Panc1 (cell line): ENCODE results near the gene PDK3. TPM values are rescaled to one million over a fixed set of nuclear protein-coding genes. Genes with fewer than 3 reads are reported as not detected.

Experiments
- ATAC-seq: fragments of 200-7000 bp; cut with Tn5 transposase; 2 replicates; pipeline ENCODE4 v1.9.1; 2020; ENCODE audit warnings: mild to moderate bottlenecking, moderate library complexity
- BruUV-seq: library from RNA; stranded (reverse); fragments of 400-500 nt; replicated peaks from 2 replicates; lab custom pipeline; 2021; lab: Mats Ljungman, UMichigan
- CTCF ChIA-PET: fragments of 300-600 bp; sonication (Branson Sonifier 250); formaldehyde crosslinking; loops from one replicate; lab custom pipeline; 2022; ENCODE audit warnings: antibody characterized with exemption; lab: Charles Lee
- POLR2A ChIA-PET: fragments of 300-600 bp; sonication (Branson Sonifier 250); formaldehyde crosslinking; loops from one replicate; lab custom pipeline; 2022; ENCODE audit warnings: antibody characterized with exemption; lab: Charles Lee
- DNase-seq: peaks from one replicate; pipeline ENCODE4 v3.0.0-alpha.2; 2010; ENCODE audit warnings: low read depth, low spot score
- H3K27ac ChIP-seq: 2 replicates; pipeline ENCODE4 v1.5.1; 2011; ENCODE audit warnings: mild to moderate bottlenecking, low read length, inconsistent platforms
- H3K27me3 ChIP-seq: fragments of 200-500 bp; sonication (Bioruptor generic); 2 replicates; pipeline ENCODE4 v1.6.0; 2014; ENCODE audit warnings: low read length, inconsistent platforms; ENCODE audit not compliant: control insufficient read depth, insufficient read depth
- H3K36me3 ChIP-seq: fragments of 200-500 bp; sonication (Bioruptor generic); 2 replicates; pipeline ENCODE4 v1.5.1; 2014; ENCODE audit warnings: inconsistent platforms, mild to moderate bottlenecking, low read length, moderate library complexity; ENCODE audit not compliant: control insufficient read depth, insufficient read depth
- H3K4me1 ChIP-seq: 2 replicates; pipeline ENCODE4 v1.5.1; 2011; ENCODE audit warnings: inconsistent platforms, mild to moderate bottlenecking, low read length, moderate library complexity; ENCODE audit not compliant: control insufficient read depth, insufficient read depth
- H3K4me3 ChIP-seq, 2 experiments: 2 replicates each; pipeline ENCODE4 v1.5.1; 2011 to 2012; ENCODE audit warnings: low read depth in 2 of 2, low read length in 2 of 2, mild to moderate bottlenecking in 2 of 2, inconsistent platforms in 1 of 2, moderate library complexity in 1 of 2
- H3K9me3 ChIP-seq: fragments of 200-500 bp; sonication (Bioruptor generic); 2 replicates; pipeline ENCODE4 v1.5.1; 2014; ENCODE audit warnings: low read depth, mild to moderate bottlenecking, inconsistent platforms, low read length, moderate library complexity; ENCODE audit not compliant: control insufficient read depth, insufficient read depth
- CTCF ChIP-seq: fragments of 450-650 bp; IDR thresholded peaks from 2 replicates; pipeline ENCODE4 v1.5.1; 2017; ENCODE audit warnings: mild to moderate bottlenecking
- POLR2AphosphoS5 ChIP-seq: IDR thresholded peaks from 2 replicates; pipeline ENCODE4 v1.6.1; 2012; ENCODE audit warnings: mild to moderate bottlenecking, low read depth, low read length, moderate library complexity
- SIN3A ChIP-seq: IDR thresholded peaks from 2 replicates; pipeline ENCODE4 v1.6.1; 2012; ENCODE audit warnings: low read depth, mild to moderate bottlenecking, low read length, moderate library complexity, borderline replicate concordance; ENCODE audit not compliant: insufficient read depth
- TCF7L2 ChIP-seq: IDR thresholded peaks from 2 replicates; pipeline ENCODE4 v1.6.1; 2011; ENCODE audit warnings: mild to moderate bottlenecking, low read depth, low read length, inconsistent platforms
- in situ Hi-C: cut with HindIII; loops from 2 replicates; pipeline ENCODE4 v1.10.0; 2016; ENCODE audit warnings: low sequenced_read_pairs, low pct_unique_long_range_greater_than_20kb
- intact Hi-C: fragments of 100-400 bp; cut with micrococcal nuclease; formaldehyde crosslinking; loops from one replicate; pipeline ENCODE4 v1.10.0; 2022; ENCODE audit not compliant: unreplicated experiment
- total RNA-seq: library from RNA; stranded (reverse); gene quantifications from one replicate; pipeline ENCODE4 v1.2.1, GENCODE V29; 2021; ENCODE audit not compliant: unreplicated experiment
- TF ChIP-seq, protein P1 (sequence below), 2 experiments: IDR thresholded peaks; 2 replicates each; pipeline ENCODE4 v1.6.1; 2011 to 2012; ENCODE audit warnings: low read depth in 2 of 2, control low read depth in 1 of 2, low read length in 1 of 2, mild to moderate bottlenecking in 1 of 2, moderate library complexity in 1 of 2; ENCODE audit not compliant: insufficient read depth in 1 of 2

Gene PDK3
- total RNA-seq, 1 experiment from 2014 or later = 5.5 TPM

- CTCF ChIA-PET = no interaction called here
- Histone ChIP-seq H3K27ac (no peak overlapping the region), H3K4me3 (no peak overlapping the region), H3K9me3 (no peaks in the 10 kb centered on the region), H3K36me3 (no peaks in the 10 kb centered on the region), H3K4me1 (no peaks in the 10 kb centered on the region), H3K27me3 (no peaks in the 10 kb centered on the region)
- DNase-seq (no peak), ATAC-seq (no peak)
- no TSS peak for BruUV-seq
- POLR2A ChIA-PET = no interaction called here
- TF ChIP-seq, protein P1, sequence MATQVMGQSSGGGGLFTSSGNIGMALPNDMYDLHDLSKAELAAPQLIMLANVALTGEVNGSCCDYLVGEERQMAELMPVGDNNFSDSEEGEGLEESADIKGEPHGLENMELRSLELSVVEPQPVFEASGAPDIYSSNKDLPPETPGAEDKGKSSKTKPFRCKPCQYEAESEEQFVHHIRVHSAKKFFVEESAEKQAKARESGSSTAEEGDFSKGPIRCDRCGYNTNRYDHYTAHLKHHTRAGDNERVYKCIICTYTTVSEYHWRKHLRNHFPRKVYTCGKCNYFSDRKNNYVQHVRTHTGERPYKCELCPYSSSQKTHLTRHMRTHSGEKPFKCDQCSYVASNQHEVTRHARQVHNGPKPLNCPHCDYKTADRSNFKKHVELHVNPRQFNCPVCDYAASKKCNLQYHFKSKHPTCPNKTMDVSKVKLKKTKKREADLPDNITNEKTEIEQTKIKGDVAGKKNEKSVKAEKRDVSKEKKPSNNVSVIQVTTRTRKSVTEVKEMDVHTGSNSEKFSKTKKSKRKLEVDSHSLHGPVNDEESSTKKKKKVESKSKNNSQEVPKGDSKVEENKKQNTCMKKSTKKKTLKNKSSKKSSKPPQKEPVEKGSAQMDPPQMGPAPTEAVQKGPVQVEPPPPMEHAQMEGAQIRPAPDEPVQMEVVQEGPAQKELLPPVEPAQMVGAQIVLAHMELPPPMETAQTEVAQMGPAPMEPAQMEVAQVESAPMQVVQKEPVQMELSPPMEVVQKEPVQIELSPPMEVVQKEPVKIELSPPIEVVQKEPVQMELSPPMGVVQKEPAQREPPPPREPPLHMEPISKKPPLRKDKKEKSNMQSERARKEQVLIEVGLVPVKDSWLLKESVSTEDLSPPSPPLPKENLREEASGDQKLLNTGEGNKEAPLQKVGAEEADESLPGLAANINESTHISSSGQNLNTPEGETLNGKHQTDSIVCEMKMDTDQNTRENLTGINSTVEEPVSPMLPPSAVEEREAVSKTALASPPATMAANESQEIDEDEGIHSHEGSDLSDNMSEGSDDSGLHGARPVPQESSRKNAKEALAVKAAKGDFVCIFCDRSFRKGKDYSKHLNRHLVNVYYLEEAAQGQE (IDR thresholded peaks at IDR 0.05; ENCODE audit: insufficient read depth in 1 of 2, low read depth in 2 of 2, low read length in 1 of 2) = no peak
- TF ChIP-seq TCF7L2 (no peak), SIN3A (no peak), CTCF (no peak), POLR2AphosphoS5 (no peak)
- intact Hi-C loops = no loop called here
- in situ Hi-C loops = no loop called here
Observed at GRCh38 chrX:24448762-24449250, 16.3 kb upstream of the PDK3 start.

DNA sequence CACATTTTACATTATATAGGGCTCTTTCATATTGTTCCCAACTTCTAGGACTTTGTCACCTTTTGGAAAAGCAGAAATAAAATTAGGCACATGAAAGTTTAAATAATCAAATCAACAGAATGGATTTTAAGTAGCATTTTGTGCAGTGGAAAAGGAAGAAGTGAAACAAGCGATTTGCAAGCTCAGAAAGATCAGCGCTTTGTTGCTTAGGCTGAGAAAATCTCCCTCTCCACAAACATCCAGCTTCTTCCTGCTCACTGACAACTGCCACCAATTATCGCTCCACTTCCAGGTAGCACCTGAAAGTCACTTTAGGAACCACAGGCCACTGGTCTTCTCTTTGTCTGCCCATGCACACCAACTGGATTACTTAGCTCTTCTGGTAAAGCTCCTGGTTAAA, 2.0 kb upstream of the PDK3 start:
- Histone ChIP-seq H3K4me3 (no peak overlapping the region), H3K4me1 (no peaks in the 10 kb centered on the region), H3K27ac (no peak overlapping the region), H3K27me3 (no peaks in the 10 kb centered on the region), H3K9me3 (no peaks in the 10 kb centered on the region), H3K36me3 (no peaks in the 10 kb centered on the region)
- DNase-seq = no peak
- BruUV-seq = no TSS peak
- ChIA-PET POLR2A (no interaction called here), CTCF (interaction anchor here (0.7 kb wide), 1 partner anchor 681 kb away, joined by 3 read pairs; no protein-coding TSS in a partner anchor)
- intact Hi-C loops (no loop called here), in situ Hi-C loops (no loop called here)
- TF ChIP-seq, protein P1 (IDR thresholded peaks at IDR 0.05; ENCODE audit: insufficient read depth in 1 of 2, low read depth in 2 of 2, low read length in 1 of 2) = no peak
- TF ChIP-seq POLR2AphosphoS5 (no peak), SIN3A (no peak), TCF7L2 (no peak), CTCF (no peak)
- ATAC-seq = no peak
